Loucy (cell line): ENCODE measurements around the gene RPN2.

Experiments
- CTCF ChIP-seq: fragments of 200-600 bp; sonication (generic); conservative IDR thresholded peaks from 2 replicates; pipeline ENCODE4 v1.5.1; 2014; ENCODE audit warnings: mild to moderate bottlenecking, antibody characterized with exemption, low read length
- EZH2phosphoT487 ChIP-seq: fragments of 200-600 bp; IDR thresholded peaks from 2 replicates; pipeline ENCODE4 v1.6.1; 2018; ENCODE audit warnings: antibody characterized with exemption, mild to moderate bottlenecking, moderate library complexity, borderline replicate concordance

- no peak for TF ChIP-seq EZH2phosphoT487
- TF ChIP-seq CTCF, result no peak
Measured at GRCh38 chr20:37209193-37209592, 30.1 kb downstream of the RPN2 start.
